NCI-H2171 (cell line): Measurements from ENCODE around the gene SLC22A12.

ENCODE experiments used
- DNase-seq: peaks from one replicate; lab custom pipeline; 2025; lab: John Stamatoyannopoulos, UW

The SLC22A12 gene

GRCh38 chr11:64605244-64605560 is 14.2 kb downstream of the SLC22A12 start:
- DNase-seq = no peak

- DNase-seq = no peak
These were observed 14.9 kb downstream of the SLC22A12 start for GRCh38 chr11:64605656-64606585.

GRCh38 chr11:64606796-64607380 is 15.9 kb downstream of the SLC22A12 start:
- no peak for DNase-seq

GRCh38 chr11:64607381-64607985 is 16.5 kb downstream of the SLC22A12 start:
- DNase-seq = no peak

- DNase-seq = no peak
These were observed 17.0 kb downstream of the SLC22A12 start for GRCh38 chr11:64608046-64608445.

GRCh38 chr11:64608636-64609035 is 17.6 kb downstream of the SLC22A12 start:
- DNase-seq = no peak

GRCh38 chr11:64609436-64610047 is 18.5 kb downstream of the SLC22A12 start:
- no peak for DNase-seq

- no peak for DNase-seq
These were observed 19.6 kb downstream of the SLC22A12 start for GRCh38 chr11:64610596-64610995.

- no peak for DNase-seq
These were observed 20.2 kb downstream of the SLC22A12 start for GRCh38 chr11:64611176-64611575.

GRCh38 chr11:64611869-64612646 is 21.0 kb downstream of the SLC22A12 start:
- no peak for DNase-seq

- DNase-seq = no peak
These were observed 22.6 kb downstream of the SLC22A12 start for GRCh38 chr11:64613648-64614047.

- no peak for DNase-seq
These were observed 23.9 kb downstream of the SLC22A12 start for GRCh38 chr11:64614917-64615316.

GRCh38 chr11:64616817-64617216 is 25.8 kb downstream of the SLC22A12 start:
- no peak for DNase-seq

- DNase-seq = no peak
These were observed 28.2 kb downstream of the SLC22A12 start for GRCh38 chr11:64619196-64619595.

GRCh38 chr11:64619811-64620380 is 28.9 kb downstream of the SLC22A12 start:
- no peak for DNase-seq

GRCh38 chr11:64620381-64620971 is 29.5 kb downstream of the SLC22A12 start:
- DNase-seq = no peak

- DNase-seq = no peak
These were observed 30.4 kb downstream of the SLC22A12 start for GRCh38 chr11:64621283-64622019.

GRCh38 chr11:64622681-64623080 is 31.7 kb downstream of the SLC22A12 start:
- no peak for DNase-seq

GRCh38 chr11:64624883-64625481 is 34.0 kb downstream of the SLC22A12 start:
- DNase-seq = no peak

- DNase-seq = no peak
These were observed 35.6 kb downstream of the SLC22A12 start for GRCh38 chr11:64626637-64627036.
